ENCODE data around the gene CD2AP.

Gene CD2AP

GRCh38 chr6:47571488-47571887 is 93.9 kb downstream of the CD2AP start:
- DNase-seq (ENCODE audit: insufficient read length, low spot score) (no peak), FAIRE-seq (no peak)
- TF ChIP-seq SPI1 (IDR thresholded peaks at IDR 0.05; ENCODE audit: low read depth, low read length), result no peak
- no peak for TF ChIP-seq POU2F2 (IDR thresholded peaks at IDR 0.05; ENCODE audit: low read depth, low read length)
- no peak for TF ChIP-seq POLR2AphosphoS5 (IDR thresholded peaks at IDR 0.05; ENCODE audit: low read depth, low read length)
- TF ChIP-seq PAX5 (IDR thresholded peaks at IDR 0.05; ENCODE audit: insufficient read depth, low read length, severe bottlenecking), result no peak
- no peak for TF ChIP-seq TAF1 (IDR thresholded peaks at IDR 0.05; ENCODE audit: low read depth, low read length)
- TF ChIP-seq POLR2A (IDR thresholded peaks at IDR 0.05; ENCODE audit: low read depth, low read length), result no peak

GRCh38 chr6:47573109-47573508 is 95.5 kb downstream of the CD2AP start:
- no peak for TF ChIP-seq POLR2A (IDR thresholded peaks at IDR 0.05; ENCODE audit: low read depth, low read length)
- FAIRE-seq, result no peak
- no peak for DNase-seq (ENCODE audit: insufficient read length, low spot score)

GRCh38 chr6:47574789-47575188 is 97.2 kb downstream of the CD2AP start:
- DNase-seq (ENCODE audit: insufficient read length, low spot score) (no peak), FAIRE-seq (no peak)
- TF ChIP-seq POLR2AphosphoS5 (IDR thresholded peaks at IDR 0.05; ENCODE audit: low read depth, low read length) (no peak), POLR2A (IDR thresholded peaks at IDR 0.05; ENCODE audit: low read depth, low read length) (no peak), POU2F2 (IDR thresholded peaks at IDR 0.05; ENCODE audit: low read depth, low read length) (no peak), PAX5 (IDR thresholded peaks at IDR 0.05; ENCODE audit: insufficient read depth, low read length, severe bottlenecking) (no peak), SPI1 (IDR thresholded peaks at IDR 0.05; ENCODE audit: low read depth, low read length) (no peak), TAF1 (IDR thresholded peaks at IDR 0.05; ENCODE audit: low read depth, low read length) (no peak)

DNA sequence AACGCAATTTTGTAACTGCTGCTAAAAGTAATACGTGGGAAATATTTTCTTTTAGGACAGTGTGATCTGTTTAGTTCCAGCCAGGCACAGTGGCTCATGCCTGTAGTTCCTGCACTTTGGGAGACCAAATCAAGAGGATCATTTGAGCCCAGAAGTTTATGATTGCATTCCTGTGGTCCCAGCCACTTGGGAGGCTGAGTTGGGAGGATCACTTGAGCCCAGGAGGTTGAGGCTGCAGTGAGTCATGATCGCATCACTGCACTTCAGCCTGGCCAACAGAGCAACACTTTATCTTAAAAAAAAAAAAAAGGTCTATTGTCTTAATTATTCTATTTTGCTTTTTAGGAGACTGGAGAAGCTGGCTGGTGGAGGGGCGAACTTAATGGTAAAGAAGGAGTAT is 101.5 kb downstream of the CD2AP start:
- TF ChIP-seq SPI1 (IDR thresholded peaks at IDR 0.05; ENCODE audit: low read depth, low read length), result no peak
- TF ChIP-seq POLR2AphosphoS5 (IDR thresholded peaks at IDR 0.05; ENCODE audit: low read depth, low read length), result no peak
- no peak for TF ChIP-seq POLR2A (IDR thresholded peaks at IDR 0.05; ENCODE audit: low read depth, low read length)
- no peak for TF ChIP-seq TAF1 (IDR thresholded peaks at IDR 0.05; ENCODE audit: low read depth, low read length)
- no peak for TF ChIP-seq PAX5 (IDR thresholded peaks at IDR 0.05; ENCODE audit: insufficient read depth, low read length, severe bottlenecking)
- no peak for TF ChIP-seq POU2F2 (IDR thresholded peaks at IDR 0.05; ENCODE audit: low read depth, low read length)
- DNase-seq (ENCODE audit: insufficient read length, low spot score) (no peak), FAIRE-seq (no peak)

GRCh38 chr6:47581591-47581990 is 104.0 kb downstream of the CD2AP start:
- peak; percentile 83 for TF ChIP-seq SPI1 (IDR thresholded peaks at IDR 0.05; ENCODE audit: low read depth, low read length)
- no peak for TF ChIP-seq POU2F2 (IDR thresholded peaks at IDR 0.05; ENCODE audit: low read depth, low read length)
- FAIRE-seq (peak; percentile 5), DNase-seq (ENCODE audit: insufficient read length, low spot score) (peak; percentile 6)

- FAIRE-seq (no peak), DNase-seq (ENCODE audit: insufficient read length, low spot score) (no peak)
- no peak for TF ChIP-seq TAF1 (IDR thresholded peaks at IDR 0.05; ENCODE audit: low read depth, low read length)
- no peak for TF ChIP-seq POLR2AphosphoS5 (IDR thresholded peaks at IDR 0.05; ENCODE audit: low read depth, low read length)
- TF ChIP-seq SPI1 (IDR thresholded peaks at IDR 0.05; ENCODE audit: low read depth, low read length), result no peak
- TF ChIP-seq POLR2A (IDR thresholded peaks at IDR 0.05; ENCODE audit: low read depth, low read length), result no peak
- TF ChIP-seq PAX5 (IDR thresholded peaks at IDR 0.05; ENCODE audit: insufficient read depth, low read length, severe bottlenecking), result no peak
- TF ChIP-seq POU2F2 (IDR thresholded peaks at IDR 0.05; ENCODE audit: low read depth, low read length), result no peak
These were observed 109.9 kb downstream of the CD2AP start for GRCh38 chr6:47587493-47587892.

- no peak for DNase-seq (ENCODE audit: insufficient read length, low spot score)
- TF ChIP-seq POLR2AphosphoS5 (IDR thresholded peaks at IDR 0.05; ENCODE audit: low read depth, low read length) (no peak), PAX5 (IDR thresholded peaks at IDR 0.05; ENCODE audit: insufficient read depth, low read length, severe bottlenecking) (no peak), TAF1 (IDR thresholded peaks at IDR 0.05; ENCODE audit: low read depth, low read length) (no peak), POLR2A (IDR thresholded peaks at IDR 0.05; ENCODE audit: low read depth, low read length) (no peak), SPI1 (IDR thresholded peaks at IDR 0.05; ENCODE audit: low read depth, low read length) (no peak), POU2F2 (IDR thresholded peaks at IDR 0.05; ENCODE audit: low read depth, low read length) (no peak)
- no peak for FAIRE-seq
These were observed 114.7 kb downstream of the CD2AP start for GRCh38 chr6:47592131-47592840.

DNA sequence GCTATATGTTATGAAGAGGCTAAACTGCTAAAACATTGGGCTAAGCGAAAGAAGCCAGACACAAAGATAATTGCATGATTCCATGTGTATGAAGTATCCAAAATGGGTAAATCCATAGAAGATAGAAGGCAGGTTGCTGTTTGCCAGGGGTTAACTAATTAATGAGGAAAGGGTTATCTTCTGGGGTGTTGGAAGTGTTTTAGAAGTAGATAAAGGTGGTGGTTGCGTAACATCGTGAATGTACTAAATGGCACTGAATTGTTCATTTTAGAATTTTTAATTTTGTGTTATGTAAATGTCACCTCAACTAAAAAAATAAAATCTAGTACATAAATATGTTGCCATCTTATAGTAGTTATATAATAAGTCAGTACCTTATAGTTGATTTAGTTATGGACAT is 116.4 kb downstream of the CD2AP start:
- TF ChIP-seq POU2F2 (IDR thresholded peaks at IDR 0.05; ENCODE audit: low read depth, low read length), result no peak
- TF ChIP-seq POLR2AphosphoS5 (IDR thresholded peaks at IDR 0.05; ENCODE audit: low read depth, low read length), result no peak
- no peak for TF ChIP-seq PAX5 (IDR thresholded peaks at IDR 0.05; ENCODE audit: insufficient read depth, low read length, severe bottlenecking)
- no peak for TF ChIP-seq SPI1 (IDR thresholded peaks at IDR 0.05; ENCODE audit: low read depth, low read length)
- no peak for TF ChIP-seq POLR2A (IDR thresholded peaks at IDR 0.05; ENCODE audit: low read depth, low read length)
- no peak for TF ChIP-seq TAF1 (IDR thresholded peaks at IDR 0.05; ENCODE audit: low read depth, low read length)
- DNase-seq (ENCODE audit: insufficient read length, low spot score) (no peak), FAIRE-seq (no peak)

DNA sequence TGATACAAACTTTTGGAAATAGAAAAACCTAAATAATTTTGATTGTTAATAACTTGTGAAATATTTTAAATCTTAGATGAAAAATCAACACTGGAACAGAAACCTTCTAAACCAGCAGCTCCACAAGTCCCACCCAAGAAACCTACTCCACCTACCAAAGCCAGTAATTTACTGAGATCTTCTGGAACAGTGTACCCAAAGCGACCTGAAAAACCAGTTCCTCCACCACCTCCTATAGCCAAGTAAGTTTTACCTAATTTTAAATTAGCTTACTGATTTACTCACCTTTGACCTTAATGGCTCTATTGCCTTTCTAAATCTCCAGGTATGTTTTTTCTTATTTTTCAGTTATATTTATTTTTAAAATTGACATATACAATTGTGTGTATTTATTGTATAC is 118.2 kb downstream of the CD2AP start:
- no peak for DNase-seq (ENCODE audit: insufficient read length, low spot score)
- FAIRE-seq, result no peak
- no peak for TF ChIP-seq POLR2AphosphoS5 (IDR thresholded peaks at IDR 0.05; ENCODE audit: low read depth, low read length)
- TF ChIP-seq SPI1 (IDR thresholded peaks at IDR 0.05; ENCODE audit: low read depth, low read length), result no peak
- no peak for TF ChIP-seq PAX5 (IDR thresholded peaks at IDR 0.05; ENCODE audit: insufficient read depth, low read length, severe bottlenecking)
- TF ChIP-seq POU2F2 (IDR thresholded peaks at IDR 0.05; ENCODE audit: low read depth, low read length), result no peak
- no peak for TF ChIP-seq POLR2A (IDR thresholded peaks at IDR 0.05; ENCODE audit: low read depth, low read length)
- TF ChIP-seq TAF1 (IDR thresholded peaks at IDR 0.05; ENCODE audit: low read depth, low read length), result no peak

GRCh38 chr6:47598367-47598766 is 120.8 kb downstream of the CD2AP start:
- DNase-seq (ENCODE audit: insufficient read length, low spot score) (no peak), FAIRE-seq (no peak)
- TF ChIP-seq PAX5 (IDR thresholded peaks at IDR 0.05; ENCODE audit: insufficient read depth, low read length, severe bottlenecking) (no peak), SPI1 (IDR thresholded peaks at IDR 0.05; ENCODE audit: low read depth, low read length) (no peak), POLR2A (IDR thresholded peaks at IDR 0.05; ENCODE audit: low read depth, low read length) (no peak), TAF1 (IDR thresholded peaks at IDR 0.05; ENCODE audit: low read depth, low read length) (no peak), POLR2AphosphoS5 (IDR thresholded peaks at IDR 0.05; ENCODE audit: low read depth, low read length) (no peak), POU2F2 (IDR thresholded peaks at IDR 0.05; ENCODE audit: low read depth, low read length) (no peak)

All from GM12891 (cell line).